Stimulated activated CD8-positive, alpha-beta memory T cell treated with anti-CD3 and anti-CD28 coated beads, Interleukin-4, amount 100 ng/mL, for 24 hours (primary cell): ENCODE results near the gene LIMD2.
A peak's percentile ranks its signal among the peaks of the same experiment; 100 is the strongest.
"Not testable (repeated sequence)": the region's sequence is repeated elsewhere in the genome, so short reads cannot be mapped to it uniquely, and the experiment has no call there.

Experiments
- DNase-seq: peaks from one replicate; pipeline ENCODE4 v3.0.0-alpha.2; 2020; ENCODE audit warnings: low read depth

The LIMD2 gene

DNA sequence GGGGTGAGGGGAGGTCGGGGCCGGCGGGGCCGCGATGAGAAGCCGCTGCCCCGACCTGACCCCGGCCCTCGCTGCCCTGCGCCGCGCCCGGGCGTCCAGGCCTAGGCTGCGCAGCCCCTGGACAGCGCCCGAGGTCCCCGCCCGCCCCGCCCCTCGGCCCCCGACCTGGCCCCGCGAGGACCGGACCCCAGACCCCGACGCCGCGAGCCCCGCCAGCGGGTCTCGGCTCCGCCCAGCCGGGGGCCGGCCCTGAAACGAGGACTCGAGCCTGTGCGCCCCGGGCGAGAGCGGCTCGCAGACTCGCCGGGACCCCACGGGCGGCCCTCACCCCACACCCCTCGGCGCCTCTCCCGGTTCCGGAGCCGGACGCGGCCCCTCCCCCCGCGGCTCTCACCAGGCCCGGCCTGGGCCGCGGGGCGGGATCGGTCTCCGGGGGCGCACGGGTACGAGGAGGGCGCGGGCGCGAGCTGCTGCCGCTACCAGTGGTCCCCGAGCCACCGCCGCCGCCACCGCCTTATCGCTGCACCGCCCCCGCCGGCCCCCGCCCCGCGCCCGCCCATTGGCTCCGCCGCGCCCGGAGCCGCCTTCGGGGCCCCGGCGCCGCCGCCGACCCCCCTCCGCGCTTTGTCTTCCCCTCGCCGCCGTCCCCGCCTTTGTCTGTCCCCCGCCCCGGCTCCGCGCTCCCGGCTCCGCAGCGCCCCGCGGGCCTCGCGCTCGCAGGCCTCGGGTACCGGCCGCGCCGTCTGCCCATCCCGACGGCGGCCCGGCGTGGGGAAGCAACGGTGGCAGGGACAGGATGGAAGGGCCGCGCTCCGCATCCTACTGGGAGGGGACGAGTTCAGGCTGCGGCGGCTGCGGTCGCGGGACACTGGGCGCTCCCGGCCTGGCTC lies at the start of gene LIMD2:
LIMD2 (minus strand) TSS at position 488 of the 890 bp plus-strand sequence. CDS start 827 bp downstream, outside the sequence.
- peak; percentile 76 for DNase-seq

DNA sequence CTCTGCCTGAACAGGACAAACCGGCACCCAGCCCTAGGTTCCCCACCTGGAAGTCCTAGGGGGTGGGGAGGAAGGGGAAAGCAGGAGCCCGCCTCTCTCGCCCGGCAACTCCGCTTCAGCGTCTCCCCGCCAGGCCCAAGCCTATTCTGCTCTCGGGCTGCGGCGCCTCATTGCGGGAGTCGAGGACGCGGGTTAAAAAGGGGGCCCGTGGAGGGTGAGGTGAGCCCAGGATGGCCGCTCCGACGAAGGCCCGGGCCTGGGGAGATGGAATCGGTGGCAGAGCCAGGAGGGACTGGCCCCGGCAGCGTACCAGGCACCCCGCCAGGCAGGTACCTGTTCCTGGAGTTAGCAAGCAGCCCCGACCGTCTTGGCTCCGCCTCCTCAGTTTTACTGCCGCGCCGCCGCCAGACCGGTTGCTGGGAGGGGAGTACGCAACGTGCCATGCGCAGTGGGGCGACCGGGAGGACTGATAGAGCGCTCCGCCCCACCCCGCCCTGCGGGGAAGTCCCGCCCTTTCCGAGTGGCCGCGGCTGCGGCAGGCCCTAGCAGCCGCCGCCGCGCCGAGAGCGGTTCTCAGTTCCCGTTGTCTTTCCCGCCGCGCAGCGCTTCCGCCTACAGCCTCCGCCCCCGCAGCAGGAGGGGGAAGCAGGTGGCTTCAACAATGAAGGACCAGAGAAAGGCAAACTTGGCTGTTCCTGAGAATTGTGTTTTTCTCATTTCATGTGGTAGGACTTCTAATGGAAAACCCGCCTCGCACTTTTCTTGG lies 41.7 kb upstream of the LIMD2 start, which contains the start of gene STRADA:
STRADA (minus strand) TSS at position 392 of the 766 bp plus-strand sequence. CDS start 13,430 bp downstream, outside the sequence.
- peak; percentile 99 for DNase-seq

DNA sequence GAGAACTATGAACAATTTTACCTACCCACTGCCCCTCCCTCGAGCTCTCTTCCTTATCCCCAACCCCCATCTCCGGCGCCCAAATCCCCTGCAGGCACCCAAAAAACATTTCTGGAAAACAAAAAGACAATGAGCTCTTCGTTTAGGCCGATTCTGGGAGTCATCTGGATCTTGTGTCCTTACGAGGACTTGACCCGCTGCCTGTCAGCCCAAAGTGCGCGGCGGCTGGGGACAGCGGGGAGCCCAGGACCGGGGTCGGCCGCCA lies 41.1 kb upstream of the LIMD2 start:
- no peak for DNase-seq

DNA sequence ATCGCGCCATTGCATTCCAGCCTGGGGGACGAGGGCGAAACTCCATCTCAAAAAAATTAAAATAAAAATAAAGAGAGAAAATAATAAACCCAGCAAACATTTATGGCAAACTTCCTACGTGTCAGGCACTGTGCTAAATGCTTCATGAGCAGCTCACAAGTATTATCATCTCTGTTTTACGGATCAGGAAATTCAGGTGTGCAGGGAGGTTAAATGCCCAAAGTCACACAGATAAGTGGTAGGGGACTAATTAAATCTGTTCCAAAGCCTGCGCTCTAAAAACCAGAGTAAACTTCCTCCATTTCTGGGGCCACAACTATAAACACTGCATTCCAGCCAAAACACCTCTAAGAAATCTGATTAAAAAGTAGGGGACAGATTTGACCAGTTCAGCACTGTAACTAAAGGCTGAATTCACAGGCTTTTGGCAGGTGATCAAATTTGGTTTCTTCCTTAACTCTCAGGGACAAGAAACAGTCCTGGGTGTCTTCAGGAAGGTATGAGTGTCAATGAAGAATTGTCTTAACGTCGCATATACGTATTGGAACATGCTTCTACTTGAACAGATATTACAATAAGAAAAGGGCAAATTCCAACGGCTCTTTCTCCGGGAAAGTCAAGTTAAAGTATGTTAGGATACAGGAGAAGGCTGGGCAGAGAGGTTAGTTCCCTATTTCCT lies 40.7 kb upstream of the LIMD2 start:
- DNase-seq = no peak

DNA sequence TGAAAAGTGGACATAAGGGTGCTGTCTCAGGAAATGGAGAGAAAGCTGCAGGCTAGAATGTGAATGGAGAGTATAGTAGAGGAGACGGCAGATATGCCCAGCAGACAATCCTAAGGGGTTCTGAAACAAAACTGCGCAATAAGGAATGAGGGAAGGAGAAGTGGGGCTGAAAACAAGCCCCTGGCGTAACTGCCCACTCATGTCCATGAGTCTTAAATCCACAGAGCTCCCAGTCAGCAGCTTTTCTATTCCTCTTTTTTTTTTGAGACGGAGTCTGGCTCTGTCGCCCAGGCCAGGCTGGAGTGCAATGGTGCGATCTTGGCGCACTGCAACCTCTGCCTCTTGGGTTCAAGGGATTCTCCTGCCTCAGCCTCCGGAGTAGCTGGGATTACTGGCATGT lies 35.8 kb upstream of the LIMD2 start:
- DNase-seq = no peak

DNA sequence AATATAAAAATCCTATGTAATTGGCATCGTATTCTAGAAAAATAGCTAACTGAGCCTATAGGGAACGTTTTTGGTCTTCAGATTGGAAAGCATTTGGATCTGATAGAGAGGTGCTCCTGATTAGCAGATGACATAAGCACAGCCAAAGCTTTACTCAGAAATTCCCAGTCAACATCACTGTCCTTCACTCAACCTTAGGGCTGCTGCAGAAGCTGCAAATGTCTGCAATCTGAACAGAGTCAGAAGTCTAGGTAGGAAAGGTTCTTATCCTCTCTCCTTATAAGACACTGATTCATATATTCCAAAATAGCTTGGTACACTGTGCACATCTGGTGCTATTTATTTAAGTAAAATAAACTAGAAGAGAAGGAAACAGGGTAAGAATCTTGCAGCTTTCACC lies 22.5 kb upstream of the LIMD2 start:
- DNase-seq = no peak

DNA sequence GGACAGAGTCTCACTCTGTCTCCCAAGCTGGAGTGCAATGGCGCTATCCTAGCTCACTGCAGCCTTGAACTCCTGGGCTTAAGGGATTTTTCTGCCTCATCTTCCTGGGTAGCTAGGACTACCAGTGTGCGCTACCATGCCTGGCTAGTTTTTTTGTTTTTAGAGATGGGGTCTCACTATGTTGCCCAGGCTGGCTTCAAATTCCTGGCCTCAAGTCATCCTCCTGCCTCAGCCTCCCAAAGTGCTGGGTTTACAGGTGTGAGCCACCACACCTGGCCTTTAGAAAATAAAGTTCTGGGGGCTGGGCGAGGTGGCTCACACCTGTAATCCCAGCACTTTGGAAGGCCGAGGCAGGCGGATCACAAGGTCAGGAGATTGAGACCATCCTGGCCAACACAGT lies 20.3 kb upstream of the LIMD2 start:
- DNase-seq = not testable (repeated sequence)

DNA sequence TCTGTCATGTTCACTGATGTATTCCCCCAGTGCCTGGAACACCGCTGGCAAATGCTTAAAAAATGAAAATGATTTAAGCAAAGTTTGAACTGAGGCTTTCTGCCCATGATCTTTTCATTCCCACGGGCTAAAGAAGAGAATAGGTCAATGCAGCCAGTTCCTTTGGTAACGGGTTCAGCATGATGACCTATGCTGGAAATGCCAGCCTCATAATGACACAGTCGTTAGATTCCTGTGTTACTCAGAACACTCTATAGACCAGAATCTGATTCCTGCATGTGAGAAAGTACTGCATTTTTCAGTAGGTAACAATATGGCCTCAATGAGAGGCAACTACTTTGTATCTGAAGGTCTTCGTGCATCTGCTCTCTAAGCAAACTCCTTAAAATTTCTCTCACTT lies 19.1 kb upstream of the LIMD2 start:
- no peak for DNase-seq

DNA sequence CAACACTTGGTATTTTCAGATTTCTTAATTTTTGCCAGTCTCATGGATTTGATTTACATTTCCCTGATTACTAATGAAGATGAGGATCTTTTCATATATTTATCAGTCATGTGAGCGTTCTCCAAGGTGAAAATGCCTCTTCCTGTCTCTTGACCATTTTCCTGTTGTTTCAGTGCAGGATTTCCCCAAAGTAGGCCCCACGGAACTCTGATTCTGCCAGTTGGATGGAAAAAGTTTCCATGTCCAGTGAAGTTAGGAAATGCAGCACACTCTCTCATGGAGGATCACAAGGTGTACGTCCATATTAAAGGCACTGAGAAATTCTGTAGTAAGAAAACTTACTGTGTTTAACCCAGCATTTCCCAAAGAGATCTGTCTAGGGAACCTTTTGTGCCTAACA lies 16.5 kb upstream of the LIMD2 start:
- DNase-seq = no peak

DNA sequence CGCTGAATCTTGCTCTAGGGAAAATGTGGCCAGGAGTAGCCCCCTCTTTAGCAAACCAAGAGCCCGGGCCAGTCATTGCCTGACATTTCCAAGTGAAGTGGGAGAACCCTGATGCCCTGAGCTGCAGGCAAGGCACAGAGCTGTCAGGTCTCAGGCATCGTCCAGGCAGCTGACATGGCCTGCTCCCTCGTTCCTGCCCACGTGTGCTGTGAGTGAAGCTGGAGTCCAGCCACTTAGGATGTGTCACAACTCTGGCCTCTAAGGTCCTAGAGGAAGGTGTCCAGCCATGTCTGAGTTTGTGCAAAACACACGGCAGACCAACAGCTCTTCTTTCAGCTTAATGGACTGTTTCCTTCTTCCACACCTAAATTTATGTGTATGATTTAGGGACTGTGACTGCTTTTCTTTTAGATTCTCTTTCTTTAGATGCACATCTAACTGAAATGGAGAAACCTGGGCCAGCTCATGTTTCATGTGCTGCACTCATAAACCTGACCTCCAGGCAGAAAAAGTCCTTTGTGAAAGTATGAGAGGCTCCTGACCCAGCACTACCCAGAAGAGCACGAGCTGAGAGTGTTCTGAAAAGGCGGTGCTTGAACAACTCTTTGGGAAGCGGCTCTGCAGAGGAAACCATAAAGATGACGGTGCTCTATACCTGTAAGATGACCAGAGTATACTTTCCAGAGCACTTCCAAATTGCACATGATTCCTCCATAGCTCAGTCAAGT lies 14.8 kb upstream of the LIMD2 start:
- DNase-seq = no peak

DNA sequence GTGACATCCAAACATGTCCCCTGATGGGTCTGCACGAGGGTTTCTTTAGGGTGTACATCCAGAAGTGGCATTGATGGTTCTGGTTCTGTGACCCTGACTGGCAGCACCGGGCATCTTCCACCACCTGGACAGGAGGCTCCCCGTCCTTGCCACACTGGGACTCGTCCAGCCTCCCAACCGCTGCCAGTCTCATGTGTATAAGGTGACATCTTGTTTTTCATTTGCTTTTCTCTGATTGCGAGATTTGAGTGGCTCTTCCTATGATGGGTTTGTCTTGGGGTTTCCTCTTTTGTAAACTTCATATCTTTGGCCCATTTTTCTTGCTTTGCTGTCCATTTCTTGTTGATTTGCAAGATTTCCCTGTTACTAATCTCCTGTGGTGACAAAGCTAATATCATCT lies 9.2 kb upstream of the LIMD2 start:
- DNase-seq = no peak

DNA sequence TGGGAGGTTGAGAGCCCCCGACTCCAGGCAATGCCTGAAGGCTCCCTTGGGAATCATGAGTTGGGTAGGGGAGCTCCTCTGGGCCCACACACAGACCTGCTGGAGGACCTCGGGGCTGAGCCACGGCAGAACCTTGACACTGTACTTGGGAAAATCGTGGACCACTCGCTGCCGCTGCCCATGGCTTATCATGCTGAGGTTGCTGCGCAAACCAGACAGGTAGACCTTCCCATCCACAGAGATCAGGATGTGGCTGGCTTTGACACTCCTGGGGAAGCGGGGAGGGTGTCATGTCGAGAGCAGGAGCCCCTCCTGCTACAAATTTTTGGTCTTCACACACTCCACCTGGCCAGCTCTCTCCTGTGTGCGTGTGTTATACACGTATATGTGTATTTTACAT lies 7.2 kb upstream of the LIMD2 start:
- no peak for DNase-seq

DNA sequence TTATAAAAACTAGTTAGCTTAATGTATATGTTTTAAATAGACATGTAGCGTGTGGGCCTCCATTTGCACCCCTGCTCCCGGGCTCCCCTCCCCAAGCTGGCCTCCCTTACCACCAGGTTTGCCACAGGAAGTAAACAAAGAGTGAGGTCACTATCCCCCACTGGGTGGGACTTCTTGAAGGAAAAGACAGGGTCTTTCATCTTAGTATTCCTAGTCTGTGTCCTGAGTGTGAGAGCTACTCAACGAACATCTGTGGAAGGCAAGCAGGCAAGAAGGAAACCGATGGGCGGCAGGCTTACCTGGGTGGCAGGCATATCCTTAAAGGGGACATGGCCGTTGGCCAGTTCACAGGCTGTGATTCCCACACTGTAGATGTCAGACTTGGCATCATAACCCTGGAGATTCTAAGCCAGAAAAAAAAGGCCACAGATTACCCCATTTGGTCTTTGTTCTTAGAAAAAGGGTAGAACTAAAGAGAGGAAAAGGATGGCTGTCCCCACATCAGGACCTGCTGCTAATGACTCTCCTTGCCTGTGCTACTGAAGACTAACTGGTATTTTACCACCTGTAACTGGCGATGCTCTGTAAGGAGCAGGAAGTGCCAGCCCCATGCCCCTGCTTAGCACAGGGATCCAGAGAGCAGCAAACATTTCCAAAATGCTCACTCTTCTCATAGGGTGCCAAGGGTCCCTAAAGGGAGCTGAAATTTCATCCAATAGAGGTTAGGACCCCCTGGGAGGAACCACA lies 6.6 kb upstream of the LIMD2 start:
- DNase-seq = no peak

DNA sequence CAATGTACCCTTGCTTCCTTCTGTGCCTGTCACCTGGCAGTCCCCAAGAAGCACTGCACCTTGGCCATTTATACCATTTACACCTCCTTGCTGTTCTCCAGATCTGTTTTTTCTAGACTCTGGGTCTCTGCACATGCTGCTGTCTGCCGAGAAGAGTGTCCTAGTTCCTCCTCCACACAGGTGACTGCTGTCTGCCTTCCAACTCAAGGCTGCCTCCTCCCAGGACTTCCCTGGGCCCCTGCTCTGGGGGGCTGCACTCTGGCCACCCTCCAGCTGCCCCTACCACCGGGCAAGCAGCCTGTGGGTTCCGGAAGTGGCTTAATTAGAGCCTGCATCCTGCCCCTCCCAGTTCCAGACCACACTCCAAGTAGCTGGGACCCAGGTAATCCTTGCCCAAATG lies 5.7 kb upstream of the LIMD2 start:
- no peak for DNase-seq

DNA sequence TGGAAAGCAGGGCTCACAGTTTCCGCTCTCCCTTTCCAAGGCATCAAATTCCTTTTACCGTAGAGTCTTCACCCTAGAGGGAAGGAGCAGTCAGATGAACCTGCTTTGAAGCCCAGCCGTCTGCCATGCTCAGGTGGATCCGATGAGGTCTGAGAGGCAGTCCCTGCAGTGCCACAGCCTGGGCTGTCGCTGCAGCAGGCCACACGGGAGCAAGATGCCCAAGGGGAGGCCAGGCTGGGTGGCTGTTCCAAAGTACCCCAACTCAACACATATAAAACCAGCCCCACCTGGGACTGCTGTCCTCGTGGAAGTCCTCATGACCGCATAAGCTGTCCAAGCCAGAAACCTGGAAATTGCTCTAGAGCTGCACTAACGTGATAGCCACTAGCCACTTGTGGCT lies 4.9 kb upstream of the LIMD2 start:
- no peak for DNase-seq

DNA sequence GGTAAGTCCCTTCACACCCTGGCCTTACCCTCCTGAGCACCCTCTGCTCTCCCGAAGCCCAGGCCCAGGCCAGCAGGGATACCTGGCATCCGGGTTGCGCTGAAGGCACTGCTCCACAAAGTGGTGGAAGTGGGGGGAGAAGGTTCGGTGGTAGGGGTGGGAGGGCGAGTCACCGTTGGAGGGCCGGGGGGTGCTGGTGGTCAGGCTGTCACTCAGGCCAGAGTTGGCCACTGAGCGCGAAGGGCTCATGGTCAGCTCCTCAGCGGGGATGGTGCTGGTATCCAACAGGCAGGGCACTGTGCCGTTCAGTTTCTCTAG lies 4.3 kb upstream of the LIMD2 start:
- DNase-seq = no peak

DNA sequence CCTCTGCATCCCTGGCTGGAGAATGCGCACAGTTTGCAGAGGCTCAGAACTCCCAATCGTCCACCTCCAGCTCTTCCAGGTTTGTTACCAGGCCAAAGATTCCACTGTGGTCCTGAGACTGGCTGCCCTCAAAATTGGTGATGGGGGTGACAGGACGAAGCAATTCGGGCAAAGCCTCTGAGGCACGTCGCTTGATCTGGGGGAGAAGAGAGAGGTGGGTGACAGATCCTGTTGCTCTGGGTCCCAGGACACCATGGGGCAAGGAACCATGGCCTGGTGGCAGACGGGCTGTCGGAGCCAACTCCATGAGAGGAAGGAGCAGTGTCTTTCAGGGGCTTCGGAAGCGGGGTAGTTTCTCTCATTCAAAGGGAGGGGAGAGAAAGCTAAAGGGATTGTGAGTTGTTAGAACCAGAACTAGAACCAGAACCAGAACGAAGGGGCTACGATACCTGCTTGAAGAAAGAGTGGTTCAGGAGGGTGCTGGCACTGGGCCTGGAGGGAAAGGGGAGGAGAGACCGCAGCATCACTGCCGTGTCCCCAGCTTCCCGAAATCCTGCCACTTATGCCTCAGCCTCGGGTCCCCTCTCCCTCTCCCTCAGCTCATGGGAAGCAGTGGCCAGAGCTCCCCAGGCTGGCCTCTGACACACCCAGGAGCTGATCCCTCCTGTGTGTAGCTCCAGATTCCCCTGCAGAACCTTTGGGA lies 3.8 kb upstream of the LIMD2 start:
- no peak for DNase-seq

DNA sequence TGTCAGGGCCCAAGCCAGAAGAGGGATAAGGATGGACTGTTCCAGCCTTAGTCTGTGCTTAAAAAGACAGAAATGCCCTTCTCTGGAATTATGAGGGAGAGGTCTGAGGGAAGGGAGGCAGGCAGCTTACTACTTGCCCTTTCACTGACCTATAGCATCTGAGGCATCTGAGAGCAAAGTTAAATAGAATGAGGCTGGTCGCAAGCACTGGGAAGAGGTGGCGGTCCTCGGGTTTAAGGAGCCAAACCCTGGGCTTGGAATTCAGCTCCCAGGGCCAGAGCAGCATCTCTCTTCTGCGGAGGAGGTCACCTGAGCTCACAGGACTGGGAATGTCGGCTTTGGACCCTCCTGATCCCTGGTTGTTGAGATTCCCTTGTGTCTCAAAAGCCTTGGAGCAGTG lies 3.1 kb upstream of the LIMD2 start:
- DNase-seq = no peak

DNA sequence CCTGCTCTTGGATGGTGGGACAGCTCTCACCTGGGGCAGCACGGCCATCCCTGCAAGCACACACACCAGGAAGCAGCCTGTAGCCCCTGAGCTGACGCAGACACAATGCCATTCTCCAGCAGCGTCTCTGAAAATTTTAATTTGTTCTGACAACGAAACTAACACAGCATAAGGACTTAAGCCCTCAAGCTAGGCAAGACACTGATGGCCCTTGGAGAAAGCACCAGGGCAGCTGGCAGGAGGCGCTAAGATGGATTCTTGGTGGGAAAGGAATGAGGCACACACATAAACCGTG lies 2.7 kb upstream of the LIMD2 start:
- DNase-seq = no peak

DNA sequence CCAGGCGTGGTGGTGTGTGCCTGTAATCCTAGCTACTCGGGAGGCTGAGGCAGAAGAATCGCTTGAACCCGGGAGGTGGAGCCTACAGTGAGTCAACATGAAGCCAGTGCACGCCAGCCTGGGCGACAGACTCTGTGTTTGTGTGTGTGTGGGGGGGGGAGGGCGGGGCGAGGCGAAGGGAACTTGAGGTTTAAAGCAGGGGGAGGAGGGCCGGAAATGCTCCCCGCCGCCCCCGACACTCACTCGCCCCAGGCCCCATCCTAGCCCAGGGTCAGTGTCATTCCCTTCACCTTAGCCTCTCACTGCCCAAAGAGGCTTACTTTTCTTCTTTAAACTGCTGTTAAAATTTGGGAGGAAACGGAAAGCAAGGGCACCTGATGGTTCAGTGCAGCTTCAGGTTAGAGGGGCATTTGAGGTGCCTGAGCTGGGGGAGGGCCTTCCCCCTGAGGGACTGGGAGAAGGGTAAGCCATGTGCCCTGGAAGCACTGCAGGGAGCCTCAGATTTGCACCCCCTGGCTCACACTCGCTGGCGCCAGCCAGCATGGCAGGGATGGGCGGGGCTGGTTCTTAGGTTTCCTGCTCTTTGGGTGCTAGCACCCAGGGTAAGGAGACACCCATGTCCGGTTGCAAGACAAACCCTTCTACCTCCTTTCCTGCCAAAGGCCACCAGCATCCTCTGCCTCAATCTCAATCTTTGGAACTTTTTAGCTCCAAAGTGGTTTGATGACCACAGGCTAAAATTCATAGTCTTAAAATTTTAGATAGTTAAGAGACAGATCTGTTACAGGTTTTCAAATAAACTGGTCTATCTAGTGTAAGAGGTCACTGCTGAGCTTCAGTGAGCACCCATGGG lies 2.2 kb upstream of the LIMD2 start:
- peak; percentile 59 for DNase-seq
